ENCODE data around the gene RNASE13.

The RNASE13 gene

DNA sequence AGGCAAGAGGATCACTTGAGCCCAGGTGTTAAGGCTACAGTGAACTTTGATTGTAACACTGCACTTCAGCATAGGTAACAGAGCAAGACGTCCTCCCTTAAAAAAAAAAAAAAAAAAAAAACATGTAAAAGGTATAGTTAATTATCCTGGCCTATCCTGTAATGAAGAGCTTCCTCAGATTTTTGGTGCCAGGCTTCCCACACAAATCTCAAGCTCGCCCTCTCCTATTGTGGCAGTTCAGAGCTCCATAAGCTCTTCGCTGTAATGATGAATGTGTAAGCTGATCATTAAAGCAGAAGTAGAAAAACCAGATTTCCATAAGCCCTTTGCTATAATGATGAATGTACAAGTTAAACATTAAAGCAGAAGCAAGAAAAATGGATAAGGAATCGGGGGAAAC is 37.5 kb downstream of the RNASE13 start:
- TF ChIP-seq CTCF (IDR thresholded peaks at IDR 0.05): no peak
- Histone ChIP-seq H3K9me3 (no peaks in the 10 kb centered on the region), H3K27ac (no peak overlapping the region), H3K4me3 (ENCODE audit: low read depth in 1 of 2, low read length in 1 of 2) (no peak overlapping the region), H3K36me3 (peaks cover 58% of the 10 kb centered on the region), H3K27me3 (no peaks in the 10 kb centered on the region), H3K4me1 (ENCODE audit: control insufficient read depth in 1 of 2, insufficient read depth in 1 of 2, low read depth in 1 of 2, low read length in 1 of 2) (no peaks in the 10 kb centered on the region)

- Histone ChIP-seq H3K27me3 (no peaks in the 10 kb centered on the region), H3K27ac (no peak overlapping the region), H3K4me1 (ENCODE audit: control insufficient read depth in 1 of 2, insufficient read depth in 1 of 2, low read depth in 1 of 2, low read length in 1 of 2) (no peaks in the 10 kb centered on the region), H3K4me3 (ENCODE audit: low read depth in 1 of 2, low read length in 1 of 2) (no peak overlapping the region), H3K36me3 (peaks cover 61% of the 10 kb centered on the region), H3K9me3 (no peaks in the 10 kb centered on the region)
- no peak for TF ChIP-seq CTCF (IDR thresholded peaks at IDR 0.05)
Observed at GRCh38 chr14:20996521-20996920, 38.1 kb downstream of the RNASE13 start.

- Histone ChIP-seq H3K27me3 (no peaks in the 10 kb centered on the region), H3K27ac (peak within 1 kb of the TSS; percentile 81), H3K36me3 (peaks cover 31% of the 10 kb centered on the region), H3K9me3 (no peaks in the 10 kb centered on the region), H3K4me1 (ENCODE audit: control insufficient read depth in 1 of 2, insufficient read depth in 1 of 2, low read depth in 1 of 2, low read length in 1 of 2) (peaks cover 8 to 56% of the 10 kb centered on the region in 2 experiments), H3K4me3 (ENCODE audit: low read depth in 1 of 2, low read length in 1 of 2) (peak within 1 kb of the TSS; percentile 85 to 90)
- TF ChIP-seq CTCF (IDR thresholded peaks at IDR 0.05): no peak
Observed at GRCh38 chr14:20989787-20990600, 44.6 kb downstream of the RNASE13 start, which contains the start of gene METTL17. Gene METTL17 (plus strand): TSS chr14:20989980. CDS start chr14:20990003, 23 bp downstream.

GRCh38 chr14:20989471-20989786 is 45.2 kb downstream of the RNASE13 start:
- H3K36me3 ChIP-seq: peaks cover 26% of the 10 kb centered on the region
- H3K27me3 ChIP-seq: no peaks in the 10 kb centered on the region
- peak overlapping the region; percentile 81 for H3K27ac ChIP-seq
- H3K4me3 ChIP-seq (ENCODE audit: low read depth in 1 of 2, low read length in 1 of 2): peak overlapping the region; percentile 85 to 90
- no peak for TF ChIP-seq CTCF (IDR thresholded peaks at IDR 0.05)
- no peaks in the 10 kb centered on the region for H3K9me3 ChIP-seq
- H3K4me1 ChIP-seq (ENCODE audit: control insufficient read depth in 1 of 2, insufficient read depth in 1 of 2, low read depth in 1 of 2, low read length in 1 of 2): peaks cover 8 to 61% of the 10 kb centered on the region in 2 experiments

GRCh38 chr14:20988717-20989470 is 45.7 kb downstream of the RNASE13 start:
- peak overlapping the region; percentile 81 for H3K27ac ChIP-seq
- H3K9me3 ChIP-seq: no peaks in the 10 kb centered on the region
- H3K36me3 ChIP-seq: peaks cover 20% of the 10 kb centered on the region
- peak overlapping the region in 1 of 2 experiments; percentile 85 for H3K4me3 ChIP-seq (ENCODE audit: low read depth in 1 of 2, low read length in 1 of 2)
- no peak for TF ChIP-seq CTCF (IDR thresholded peaks at IDR 0.05)
- peaks cover 8 to 61% of the 10 kb centered on the region in 2 experiments for H3K4me1 ChIP-seq (ENCODE audit: control insufficient read depth in 1 of 2, insufficient read depth in 1 of 2, low read depth in 1 of 2, low read length in 1 of 2)
- no peaks in the 10 kb centered on the region for H3K27me3 ChIP-seq
